Neutrophil (primary cell): Measurements from ENCODE around the gene VAMP1.
"Not testable (repeated sequence)": the region's sequence is repeated elsewhere in the genome, so short reads cannot be mapped to it uniquely, and the experiment has no call there.

Experiments used
- H3K27ac ChIP-seq: fragments of 200-600 bp; sonication (generic); 2 replicates; pipeline ENCODE4 v1.5.1; 2016; ENCODE audit warnings: mild to moderate bottlenecking, moderate library complexity
- H3K27me3 ChIP-seq: fragments of 200-600 bp; sonication (generic); 2 replicates; pipeline ENCODE4 v1.6.0; 2016; ENCODE audit warnings: mild to moderate bottlenecking
- H3K36me3 ChIP-seq: fragments of 200-600 bp; sonication (generic); 2 replicates; pipeline ENCODE4 v1.5.1; 2017
- H3K4me1 ChIP-seq, 2 experiments: fragments of 200-600 bp in 1 of 2; sonication (generic) in 1 of 2; 1 replicate in 1 of 2; 2 replicates in 1 of 2; pipeline versions ENCODE4 v1.5.1 to v1.6.1; 2013 to 2016; ENCODE audit warnings: low read depth in 1 of 2, low read length in 1 of 2, mild to moderate bottlenecking in 1 of 2, moderate library complexity in 1 of 2; ENCODE audit not compliant: control insufficient read depth in 1 of 2, insufficient read depth in 1 of 2
- H3K4me3 ChIP-seq, 2 experiments: fragments of 200-600 bp in 1 of 2; sonication (generic) in 1 of 2; 1 replicate in 1 of 2; 2 replicates in 1 of 2; pipeline ENCODE4 v1.5.1; 2013 to 2016; ENCODE audit warnings: low read depth in 1 of 2, low read length in 1 of 2, mild to moderate bottlenecking in 1 of 2, moderate library complexity in 1 of 2
- H3K9me3 ChIP-seq: fragments of 200-600 bp; sonication (generic); 2 replicates; pipeline ENCODE4 v1.5.1; 2016
- CTCF ChIP-seq: fragments of 200-600 bp; sonication (generic); IDR thresholded peaks from 2 replicates; pipeline ENCODE4 v1.5.1; 2016; ENCODE audit warnings: antibody characterized with exemption

VAMP1 gene

GRCh38 chr12:6432991-6433390, 37.5 kb downstream of the VAMP1 start:
- H3K27me3 ChIP-seq: no peaks in the 10 kb centered on the region
- H3K36me3 ChIP-seq: no peaks in the 10 kb centered on the region
- no peak overlapping the region for H3K27ac ChIP-seq
- H3K4me1 ChIP-seq: peaks cover 10 to 15% of the 10 kb centered on the region in 2 experiments
- no peaks in the 10 kb centered on the region for H3K9me3 ChIP-seq
- no peak overlapping the region for H3K4me3 ChIP-seq
- TF ChIP-seq CTCF: no peak

- H3K4me3 ChIP-seq: peak overlapping the region; percentile 35 to 49
These were observed 40.1 kb downstream of the VAMP1 start for GRCh38 chr12:6430124-6430989.

GRCh38 chr12:6428326-6428725, 42.2 kb downstream of the VAMP1 start:
- H3K27me3 ChIP-seq: no peaks in the 10 kb centered on the region
- TF ChIP-seq CTCF: no peak
- H3K27ac ChIP-seq: no peak overlapping the region
- no peak overlapping the region for H3K4me3 ChIP-seq
- peaks cover 29 to 50% of the 10 kb centered on the region in 2 experiments for H3K4me1 ChIP-seq
- H3K36me3 ChIP-seq: no peaks in the 10 kb centered on the region
- H3K9me3 ChIP-seq: no peaks in the 10 kb centered on the region

More at GRCh38 chr12:6430124-6430989, 40.1 kb downstream of the VAMP1 start:
- peak; percentile 5 for TF ChIP-seq CTCF
- Histone ChIP-seq H3K27me3 (no peaks in the 10 kb centered on the region), H3K4me1 (peaks cover 21 to 31% of the 10 kb centered on the region in 2 experiments), H3K36me3 (no peaks in the 10 kb centered on the region), H3K27ac (peak overlapping the region; percentile 66), H3K9me3 (no peaks in the 10 kb centered on the region)

GRCh38 chr12:6427796-6428195, 42.7 kb downstream of the VAMP1 start:
- peaks cover 29 to 52% of the 10 kb centered on the region in 2 experiments for H3K4me1 ChIP-seq
- not testable (repeated sequence) for H3K27ac ChIP-seq, H3K4me3 ChIP-seq, H3K36me3 ChIP-seq, H3K27me3 ChIP-seq, H3K9me3 ChIP-seq

- Histone ChIP-seq H3K27ac (peak overlapping the region; percentile 79), H3K4me1 (peaks cover 29 to 52% of the 10 kb centered on the region in 2 experiments), H3K4me3 (no peak overlapping the region), H3K9me3 (no peaks in the 10 kb centered on the region), H3K36me3 (no peaks in the 10 kb centered on the region), H3K27me3 (no peaks in the 10 kb centered on the region)
- TF ChIP-seq CTCF: no peak
These were observed 43.4 kb downstream of the VAMP1 start for GRCh38 chr12:6426882-6427671.
